B cell (primary cell): ENCODE results near the gene BRD9. TPM values are rescaled to one million over a fixed set of nuclear protein-coding genes. Genes with fewer than 3 reads are reported as not detected.
"Not testable (repeated sequence)": the region's sequence is repeated elsewhere in the genome, so short reads cannot be mapped to it uniquely, and the experiment has no call there.

ENCODE experiments used
- ATAC-seq: fragments of 200-7000 bp; cut with Tn5 transposase; one replicate; pipeline ENCODE4 v1.10.0; 2021; ENCODE audit warnings: low read depth, mild to moderate bottlenecking, moderate number of reproducible peaks, moderate library complexity
- CTCF ChIA-PET: fragments of 350-600 bp; sonication (Branson Sonifier 250); formaldehyde crosslinking; loops from one replicate; lab custom pipeline; 2021; ENCODE audit warnings: antibody characterized with exemption, inconsistent platforms; lab: Charles Lee
- POLR2A ChIA-PET: fragments of 350-600 bp; sonication (Branson Sonifier 250); formaldehyde crosslinking; loops from one replicate; lab custom pipeline; 2021; ENCODE audit warnings: antibody characterized with exemption; lab: Charles Lee
- DNase-seq: peaks from one replicate; pipeline ENCODE4 v3.0.0; 2013
- H2AFZ ChIP-seq: 2 replicates; pipeline ENCODE4 v1.6.1; 2012; ENCODE audit warnings: mild to moderate bottlenecking, low read depth, low read length; ENCODE audit not compliant: insufficient read depth, poor library complexity, severe bottlenecking
- H3K27ac ChIP-seq, 2 donors: 1 replicate in 1 of 2; 2 replicates in 1 of 2; pipeline ENCODE4 v1.5.1; 2012 to 2013; ENCODE audit warnings: low read length in 2 of 2, mild to moderate bottlenecking in 2 of 2, moderate library complexity in 1 of 2
- H3K27me3 ChIP-seq, 4 experiments: fragments of 200-600 bp in 1 of 4; sonication (generic) in 1 of 4; replicated peaks in 1 of 4; 1 replicate in 2 of 4; 2 replicates in 2 of 4; pipeline versions ENCODE4 v1.6.1 to v1.7.0; 2013 to 2016; ENCODE audit warnings: low read length in 3 of 4, mild to moderate bottlenecking in 2 of 4, mixed read lengths in 1 of 4, moderate library complexity in 1 of 4; ENCODE audit not compliant: insufficient read depth in 4 of 4, control insufficient read depth in 3 of 4; ENCODE audit errors: control extremely low read depth in 1 of 4
- H3K36me3 ChIP-seq, 2 experiments: replicated peaks in 1 of 2; 1 replicate in 1 of 2; 2 replicates in 1 of 2; pipeline versions ENCODE4 v1.6.1 to v1.7.1; 2013; ENCODE audit warnings: low read length in 1 of 2; ENCODE audit not compliant: insufficient read depth in 2 of 2, control insufficient read depth in 1 of 2; ENCODE audit errors: control extremely low read depth in 1 of 2, extremely low read depth in 1 of 2
- H3K4me1 ChIP-seq, 2 donors: fragments of 200-600 bp in 1 of 2; sonication (generic) in 1 of 2; 1 replicate in 1 of 2; 2 replicates in 1 of 2; pipeline versions ENCODE4 v1.5.1 to v1.6.1; 2013 to 2017; ENCODE audit warnings: low read length in 2 of 2; ENCODE audit not compliant: control insufficient read depth in 2 of 2, insufficient read depth in 2 of 2
- H3K4me2 ChIP-seq: replicated peaks from 2 replicates; pipeline ENCODE3; 2012; ENCODE audit warnings: mild to moderate bottlenecking, low read depth, low read length; ENCODE audit not compliant: poor library complexity, severe bottlenecking
- H3K4me3 ChIP-seq, 5 experiments: fragments of 200-600 bp in 1 of 5; sonication (generic) in 1 of 5; 1 replicate in 3 of 5; 2 replicates in 2 of 5; pipeline versions ENCODE4 v1.5.1 to v1.7.0; 2011 to 2016; ENCODE audit warnings: low read length in 4 of 5, mild to moderate bottlenecking in 4 of 5, low read depth in 2 of 5, control low read depth in 1 of 5, moderate library complexity in 1 of 5; ENCODE audit not compliant: insufficient read depth in 1 of 5; ENCODE audit errors: control extremely low read depth in 1 of 5, extremely low read depth in 1 of 5
- H3K79me2 ChIP-seq: fragments of 200-600 bp; sonication (generic); one replicate; pipeline ENCODE4 v1.6.0; 2016; ENCODE audit warnings: low read length; ENCODE audit not compliant: control insufficient read depth, insufficient read depth
- H3K9ac ChIP-seq: fragments of 200-600 bp; sonication (generic); 2 replicates; pipeline ENCODE4 v1.6.1; 2017; ENCODE audit warnings: mild to moderate bottlenecking, low read length, moderate library complexity
- H3K9me3 ChIP-seq, 3 donors: one replicate each; pipeline versions ENCODE4 v1.6.1 to v1.7.1; 2013; ENCODE audit warnings: low read length in 2 of 3; ENCODE audit not compliant: control insufficient read depth in 2 of 3, insufficient read depth in 1 of 3; ENCODE audit errors: control extremely low read depth in 1 of 3
- H4K20me1 ChIP-seq: 2 replicates; pipeline ENCODE4 v1.6.0; 2012; ENCODE audit warnings: mild to moderate bottlenecking, low read length; ENCODE audit not compliant: insufficient read depth, control insufficient read depth, poor library complexity, severe bottlenecking
- H3K27ac Mint-ChIP-seq: one replicate; pipeline ENCODE4 v1.8.0; 2021; ENCODE audit warnings: mixed read lengths
- H3K27me3 Mint-ChIP-seq: one replicate; pipeline ENCODE4 v1.8.0; 2021; ENCODE audit warnings: mixed read lengths
- H3K4me1 Mint-ChIP-seq: one replicate; pipeline ENCODE4 v1.8.0; 2021; ENCODE audit warnings: mixed read lengths
- H3K4me3 Mint-ChIP-seq: one replicate; pipeline ENCODE4 v1.8.0; 2021; ENCODE audit warnings: mixed read lengths
- H3K9me3 Mint-ChIP-seq: one replicate; pipeline ENCODE4 v1.8.0; 2022; ENCODE audit warnings: mixed read lengths; ENCODE audit not compliant: insufficient read depth
- EZH2 ChIP-seq: IDR thresholded peaks from 2 replicates; pipeline ENCODE4 v1.6.1; 2012; ENCODE audit warnings: borderline replicate concordance, low read depth, mild to moderate bottlenecking, moderate library complexity, low read length; ENCODE audit not compliant: insufficient read depth, poor library complexity, severe bottlenecking
- WGBS: methylation state at CpG from one replicate; pipeline ENCODE4 v1.1.5; 2013; ENCODE audit warnings: missing lambda C conversion rate; ENCODE audit not compliant: insufficient coverage; 5-methylcytosine and 5-hydroxymethylcytosine counted together
- intact Hi-C: fragments of 100-400 bp; cut with micrococcal nuclease; formaldehyde crosslinking; loops from one replicate; pipeline ENCODE4 v1.10.0; 2022
- polyA plus RNA-seq: library from polyadenylated mRNA; depleted of rRNA; stranded (reverse); fragments of >200 nt; gene quantifications from 2 replicates; pipeline ENCODE4 v1.2.3, GENCODE V29; 2012
- total RNA-seq, 2 donors: library from RNA; stranded (reverse); fragments of 120-200 nt in 1 of 2; gene quantifications; 1 replicate in 1 of 2; 2 replicates in 1 of 2; pipeline versions ENCODE4 v1.2.3 to v1.2.4, GENCODE V29; 2013 to 2022
- TF ChIP-seq, protein P1 (sequence below): fragments of 200-600 bp; IDR thresholded peaks from one replicate; pipeline ENCODE4 v1.8.0; 2022; ENCODE audit warnings: antibody characterized with exemption, mild to moderate bottlenecking

Gene BRD9
- total and polyA plus RNA-seq, 2 donors (not counting 1 experiment from before 2014, with no cell fraction given): 28.3 to 68.6 TPM

DNA sequence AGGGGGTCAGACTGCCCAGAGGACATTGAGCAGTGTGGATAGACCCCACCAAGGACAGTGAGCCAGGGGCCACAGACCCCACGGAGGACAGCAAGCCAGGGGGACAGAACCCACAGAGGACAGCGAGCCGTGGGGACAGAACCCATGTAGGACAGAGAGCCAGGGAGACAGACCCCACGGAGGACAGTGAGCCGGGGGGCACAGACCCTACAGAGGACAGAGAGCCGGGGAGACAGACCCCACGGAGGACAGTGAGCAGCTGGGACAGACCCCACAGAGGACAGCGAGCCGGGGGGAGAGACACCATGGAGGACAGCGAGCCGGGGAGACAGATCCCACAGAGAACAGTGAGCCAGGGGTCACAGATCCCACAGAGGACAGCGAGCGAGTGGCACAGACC lies 38.4 kb downstream of the BRD9 start:
- no peak for TF ChIP-seq EZH2
- TF ChIP-seq, protein P1, sequence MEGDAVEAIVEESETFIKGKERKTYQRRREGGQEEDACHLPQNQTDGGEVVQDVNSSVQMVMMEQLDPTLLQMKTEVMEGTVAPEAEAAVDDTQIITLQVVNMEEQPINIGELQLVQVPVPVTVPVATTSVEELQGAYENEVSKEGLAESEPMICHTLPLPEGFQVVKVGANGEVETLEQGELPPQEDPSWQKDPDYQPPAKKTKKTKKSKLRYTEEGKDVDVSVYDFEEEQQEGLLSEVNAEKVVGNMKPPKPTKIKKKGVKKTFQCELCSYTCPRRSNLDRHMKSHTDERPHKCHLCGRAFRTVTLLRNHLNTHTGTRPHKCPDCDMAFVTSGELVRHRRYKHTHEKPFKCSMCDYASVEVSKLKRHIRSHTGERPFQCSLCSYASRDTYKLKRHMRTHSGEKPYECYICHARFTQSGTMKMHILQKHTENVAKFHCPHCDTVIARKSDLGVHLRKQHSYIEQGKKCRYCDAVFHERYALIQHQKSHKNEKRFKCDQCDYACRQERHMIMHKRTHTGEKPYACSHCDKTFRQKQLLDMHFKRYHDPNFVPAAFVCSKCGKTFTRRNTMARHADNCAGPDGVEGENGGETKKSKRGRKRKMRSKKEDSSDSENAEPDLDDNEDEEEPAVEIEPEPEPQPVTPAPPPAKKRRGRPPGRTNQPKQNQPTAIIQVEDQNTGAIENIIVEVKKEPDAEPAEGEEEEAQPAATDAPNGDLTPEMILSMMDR: no peak

DNA sequence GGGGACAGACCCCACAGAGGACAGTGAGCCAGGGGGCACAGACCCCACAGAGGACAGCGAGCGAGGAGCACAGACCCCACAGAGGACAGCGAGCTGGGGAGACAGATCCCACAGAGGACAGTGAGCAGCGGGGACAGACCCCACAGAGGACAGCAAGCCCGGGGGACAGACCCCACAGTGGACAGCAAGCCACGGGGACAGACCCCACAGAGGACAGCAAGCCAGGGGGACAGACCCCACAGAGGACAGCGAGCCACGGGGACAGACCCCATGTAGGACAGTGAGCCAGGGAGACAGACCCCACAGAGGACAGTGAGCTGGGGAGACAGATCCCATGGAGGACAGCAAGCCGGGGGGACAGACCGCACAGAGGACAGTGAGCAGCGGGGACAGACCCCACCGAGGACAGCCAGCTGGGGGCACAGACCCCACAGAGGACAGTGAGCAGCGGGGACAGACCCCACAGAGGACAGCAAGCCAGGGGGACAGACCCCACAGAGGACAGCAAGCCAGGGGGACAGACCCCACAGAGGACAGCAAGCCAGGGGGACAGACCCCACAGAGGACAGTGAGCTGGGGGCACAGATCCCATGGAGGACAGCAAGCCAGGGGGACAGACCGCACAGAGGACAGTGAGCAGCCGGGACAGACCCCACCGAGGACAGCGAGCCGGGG lies 39.0 kb downstream of the BRD9 start:
- H3K4me3 Mint-ChIP-seq, H3K79me2 ChIP-seq, H3K9me3 Mint-ChIP-seq, H3K27me3 Mint-ChIP-seq, ATAC-seq, H3K4me1 Mint-ChIP-seq, H3K27ac Mint-ChIP-seq, H4K20me1 ChIP-seq, H3K9ac ChIP-seq, POLR2A ChIA-PET, H3K4me2 ChIP-seq, CTCF ChIA-PET, H3K36me3 ChIP-seq, H3K27me3 ChIP-seq, H3K4me3 ChIP-seq, intact Hi-C loops, H3K27ac ChIP-seq, H3K9me3 ChIP-seq, H3K4me1 ChIP-seq, DNase-seq, H2AFZ ChIP-seq: not testable (repeated sequence)
- WGBS: 94% methylated on average over 13 of the region's 18 CpGs

More for the DNA sequence above, 38.4 kb downstream of the BRD9 start:
- Histone ChIP-seq H2AFZ (no peak overlapping the region), H3K4me2 (no peak overlapping the region), H3K27ac (no peak overlapping the region), H3K9me3 (no peaks in the 10 kb centered on the region), H3K27me3 (peaks cover 0 to 3% (median 0%) of the 10 kb centered on the region in 4 experiments), H3K4me1 (no peaks in the 10 kb centered on the region), H3K79me2 (no peaks in the 10 kb centered on the region), H3K4me3 (no peak overlapping the region), H4K20me1 (no peaks in the 10 kb centered on the region), H3K9ac (no peak overlapping the region), H3K36me3 (no peaks in the 10 kb centered on the region)
- ChIA-PET CTCF (no interaction called here), POLR2A (no interaction called here)
- DNase-seq (no peak), ATAC-seq (no peak)
- WGBS: 91% methylated on average over 13 of the region's 13 CpGs
- intact Hi-C loops: no loop called here
- Mint-ChIP-seq H3K27me3 (peaks cover 6% of the 10 kb centered on the region), H3K4me3 (no peak overlapping the region), H3K27ac (no peak overlapping the region), H3K4me1 (no peaks in the 10 kb centered on the region), H3K9me3 (no peaks in the 10 kb centered on the region)
